ENCODE results near the gene PER1.

Gene PER1

DNA sequence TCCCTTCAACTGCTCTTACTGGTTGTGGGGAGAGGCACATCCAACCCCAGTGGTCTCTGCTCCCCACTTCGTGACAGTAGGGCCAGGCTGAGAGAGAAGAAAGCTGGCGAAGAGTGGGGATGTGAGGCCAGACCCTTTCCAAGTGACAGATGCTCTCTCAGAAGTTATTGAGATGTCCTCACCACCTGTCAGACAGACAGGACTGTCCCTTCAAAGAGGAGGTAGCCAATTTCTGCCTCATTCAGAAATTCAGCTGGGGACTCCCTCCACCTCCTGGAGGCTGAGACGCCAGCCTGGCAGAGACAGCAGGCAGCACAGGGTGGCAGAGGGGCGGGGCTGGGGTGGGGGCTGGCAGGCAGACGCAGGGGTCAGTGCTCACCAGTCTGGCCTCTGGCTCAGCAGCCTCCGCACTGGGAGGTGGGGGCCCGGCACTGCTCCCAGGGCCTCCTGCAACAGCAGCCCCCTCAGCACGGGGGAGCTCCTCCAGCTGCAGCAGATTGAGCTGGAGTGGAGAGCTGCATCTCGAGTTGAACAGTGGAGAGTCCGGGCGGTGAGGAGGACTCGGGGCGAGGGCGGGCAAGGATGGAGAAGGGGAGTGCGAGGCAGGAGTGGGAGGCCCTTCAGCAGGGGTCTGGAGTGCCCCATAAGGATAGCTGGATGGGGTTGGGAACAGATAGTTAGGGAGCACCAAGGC is 9.2 kb downstream of the PER1 start:
- DNase-seq (ENCODE audit: extremely low spot score, insufficient read length, low read depth) (no peak), FAIRE-seq (no peak)

DNA sequence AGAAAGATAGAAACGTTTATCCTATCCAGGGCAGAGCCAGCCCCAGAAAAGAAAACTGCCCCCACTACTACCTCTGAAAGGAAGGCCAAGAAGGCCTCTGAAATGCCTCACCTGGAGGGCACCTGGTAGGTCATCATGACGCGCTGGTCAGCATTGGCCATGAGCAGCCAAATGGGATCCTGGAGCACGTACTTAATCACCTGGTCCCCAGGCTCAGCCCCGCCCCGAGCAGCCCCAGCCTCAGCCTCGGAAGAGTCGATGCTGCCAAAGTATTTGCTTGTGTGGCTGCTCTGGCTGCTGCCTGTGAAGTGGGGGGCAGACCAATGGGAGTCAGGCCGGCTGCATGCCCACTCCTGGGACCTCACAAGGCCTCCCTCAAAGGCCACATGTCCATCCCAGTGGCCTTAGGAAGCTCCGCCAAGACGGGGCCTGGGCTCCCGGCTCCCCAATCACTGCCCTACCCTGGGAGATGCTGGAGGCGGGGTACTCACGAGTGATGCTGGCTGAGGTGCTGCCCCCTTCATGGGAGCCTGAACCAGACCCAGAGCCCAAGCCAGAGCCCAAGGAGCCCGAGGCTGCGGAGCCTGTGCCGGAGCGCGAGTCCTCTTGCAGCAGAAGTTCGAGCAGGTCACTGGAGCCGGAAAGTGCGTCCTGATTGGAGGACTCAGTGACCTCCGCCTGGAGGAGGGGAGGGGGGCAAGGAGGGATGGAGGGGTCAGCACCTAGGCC is 9.9 kb downstream of the PER1 start:
- FAIRE-seq: no peak
- DNase-seq (ENCODE audit: extremely low spot score, insufficient read length, low read depth): no peak

DNA sequence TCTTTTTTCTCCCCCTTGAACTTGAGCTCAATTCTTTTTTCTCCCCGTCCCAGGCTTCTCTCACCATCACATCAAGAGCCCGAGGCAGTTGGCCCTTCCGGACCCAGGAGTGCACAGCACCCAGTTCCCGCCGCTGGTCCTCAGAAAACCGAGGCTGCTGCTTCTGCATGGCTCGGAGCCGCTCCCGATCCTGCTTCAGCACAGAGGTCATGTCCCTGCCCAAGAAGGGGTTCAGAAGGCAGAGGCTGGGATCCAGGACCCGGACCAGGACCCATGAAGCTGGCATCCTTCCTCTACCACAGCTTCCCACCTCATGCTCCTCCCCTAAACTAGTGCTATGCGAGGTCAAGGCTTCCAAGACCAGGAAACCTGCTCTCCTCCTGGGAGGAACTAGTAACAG is 10.5 kb downstream of the PER1 start:
- FAIRE-seq (no peak), DNase-seq (ENCODE audit: extremely low spot score, insufficient read length, low read depth) (no peak)

DNA sequence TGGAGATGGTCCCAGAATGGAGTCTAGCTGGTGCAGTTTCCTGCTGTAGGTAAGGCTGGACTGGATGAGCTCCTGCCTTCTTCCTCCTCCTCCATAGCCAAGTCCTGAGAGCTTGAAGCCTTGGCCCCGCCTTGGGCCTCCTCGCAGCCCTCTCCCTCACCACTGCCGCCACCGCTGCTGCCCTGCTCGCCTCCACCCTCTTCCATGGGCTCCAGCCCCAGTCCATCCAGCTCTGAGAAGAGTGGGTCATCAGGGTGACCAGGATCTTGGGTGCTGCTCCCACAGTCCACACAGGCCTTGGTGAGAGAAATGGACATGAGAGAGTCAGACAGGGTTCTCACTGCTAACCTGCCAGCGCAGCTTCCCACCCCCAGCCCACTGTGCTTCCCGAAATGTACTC is 11.2 kb downstream of the PER1 start:
- FAIRE-seq: no peak
- DNase-seq (ENCODE audit: extremely low spot score, insufficient read length, low read depth): no peak

DNA sequence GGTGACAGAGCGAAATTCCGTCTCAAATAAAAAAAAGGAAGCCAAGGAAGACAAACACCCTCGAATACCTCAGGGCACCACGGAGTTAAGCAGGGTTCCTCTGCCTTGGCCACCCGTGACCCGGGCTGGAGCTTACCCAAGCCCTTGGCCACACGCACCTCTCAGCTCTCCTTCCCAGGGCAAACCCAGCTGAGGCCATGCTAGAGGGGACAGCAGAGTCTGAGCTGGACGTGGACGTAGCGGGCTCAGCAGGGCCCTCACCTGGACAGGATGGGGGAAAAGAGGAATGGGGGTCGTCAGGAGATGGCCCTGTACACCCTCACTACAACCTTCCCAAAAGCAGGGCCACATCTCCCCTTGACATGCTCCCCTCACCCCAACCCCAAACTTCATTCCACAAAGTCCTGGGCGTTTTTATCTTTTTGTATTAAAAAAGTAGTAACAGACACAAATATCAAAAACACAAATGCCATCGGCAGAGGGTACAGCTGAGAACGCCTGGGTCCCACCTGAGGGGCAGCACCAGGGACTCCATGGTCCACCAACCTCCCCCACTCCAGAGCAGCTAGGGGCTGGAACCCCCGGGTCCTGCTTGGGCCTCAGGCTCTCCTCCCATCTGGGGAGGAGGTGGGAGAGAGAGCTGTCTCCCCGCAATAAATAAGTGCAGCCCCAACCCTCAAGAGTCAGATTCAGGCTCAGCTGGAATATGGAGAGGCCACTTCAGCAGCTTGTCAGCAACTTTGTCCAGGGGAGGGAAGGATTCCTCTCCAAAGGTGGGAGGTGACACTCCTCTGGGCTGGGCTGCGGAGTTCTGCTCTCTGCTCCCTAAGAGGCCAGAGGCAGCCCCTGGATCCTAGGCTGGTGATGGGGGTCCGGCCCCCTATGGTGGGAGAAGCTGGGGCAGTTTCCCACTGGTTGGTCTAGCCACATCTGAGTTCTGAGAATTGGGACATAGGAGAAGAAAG is 11.9 kb downstream of the PER1 start:
- FAIRE-seq (no peak), DNase-seq (ENCODE audit: extremely low spot score, insufficient read length, low read depth) (no peak)

DNA sequence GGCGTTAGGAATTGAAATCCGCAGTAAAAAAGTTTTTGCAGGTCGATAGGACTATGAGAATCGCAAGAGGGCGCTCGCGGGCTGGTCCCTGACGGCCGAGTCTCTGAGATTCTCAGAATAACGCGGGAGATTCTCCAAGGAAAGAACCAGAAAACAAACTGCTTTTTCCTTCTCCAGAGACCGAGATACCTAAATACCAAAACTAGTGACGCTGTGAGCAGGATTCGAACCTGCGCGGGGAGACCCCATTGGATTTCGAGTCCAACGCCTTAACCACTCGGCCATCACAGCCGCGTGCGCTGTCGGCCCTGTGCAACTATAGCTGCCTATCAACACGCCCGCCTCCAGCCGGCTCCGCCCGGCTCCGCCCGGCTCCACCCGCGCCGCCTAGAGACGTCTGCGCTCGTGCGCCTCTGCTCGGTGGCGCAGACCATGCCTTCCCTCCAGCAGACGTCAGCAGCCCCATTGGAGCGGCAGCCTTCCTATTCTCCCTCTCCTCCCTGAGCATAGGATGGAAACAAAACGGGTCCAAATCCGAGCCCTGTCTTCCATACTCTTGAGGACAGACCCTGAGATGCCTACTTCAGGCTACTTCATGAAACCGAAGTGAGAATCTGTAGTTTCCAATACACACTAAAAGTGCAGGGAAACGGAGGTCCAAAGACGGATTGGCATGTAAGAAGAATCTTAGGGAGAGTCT is 13.4 kb downstream of the PER1 start:
- peak; percentile 94 for FAIRE-seq
- DNase-seq (ENCODE audit: extremely low spot score, insufficient read length, low read depth): peak; percentile 81

DNA sequence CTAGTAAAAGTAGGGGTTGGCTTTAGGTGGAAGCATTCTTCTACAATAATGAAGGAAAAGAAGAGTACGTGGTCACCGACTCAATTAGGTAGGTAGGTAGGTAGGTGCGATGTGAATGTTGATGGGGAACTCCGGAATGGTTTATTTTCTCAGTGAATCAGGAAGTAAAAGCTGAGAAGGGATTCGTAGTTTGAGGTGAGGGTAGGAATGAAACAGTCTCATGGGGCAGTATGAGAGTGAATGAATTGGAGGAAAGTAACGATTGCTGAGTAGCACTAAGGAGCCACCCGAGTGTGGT is 13.9 kb downstream of the PER1 start:
- FAIRE-seq: no peak
- no peak for DNase-seq (ENCODE audit: extremely low spot score, insufficient read length, low read depth)

DNA sequence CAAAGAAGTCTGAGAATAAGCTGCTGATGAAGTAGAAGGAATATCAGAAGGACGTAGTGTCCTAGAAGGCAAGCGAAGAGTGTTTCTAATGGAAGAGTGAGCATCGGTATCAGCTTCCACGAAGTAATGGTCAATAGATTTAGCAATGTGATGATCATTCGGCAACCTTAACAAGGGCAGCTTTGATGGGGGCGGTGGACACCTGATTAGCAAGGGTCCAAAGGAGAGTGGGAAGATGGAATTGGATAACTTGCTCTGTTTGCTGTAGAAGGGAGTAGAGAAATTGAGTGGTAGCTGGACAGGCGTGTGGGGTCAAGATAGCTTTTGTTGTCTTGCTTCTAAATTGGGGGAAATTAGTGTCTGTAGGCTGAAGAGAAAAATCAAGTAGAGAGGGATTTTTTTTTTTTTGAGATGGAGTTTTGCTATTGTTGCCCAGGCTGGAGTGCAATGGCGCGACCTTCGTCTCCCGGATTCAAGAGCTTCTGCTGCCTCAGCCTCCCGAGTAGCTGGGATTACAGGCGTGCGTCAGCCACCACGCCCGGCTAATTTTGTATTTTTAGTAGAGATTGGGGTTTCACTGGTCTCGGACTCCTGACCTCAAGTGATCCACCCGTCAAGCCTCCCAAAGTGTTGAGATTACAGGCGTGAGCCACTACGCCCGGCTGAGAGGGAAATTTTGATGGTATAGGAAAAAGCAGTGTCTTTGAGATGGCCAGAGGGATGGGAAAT is 14.4 kb downstream of the PER1 start:
- FAIRE-seq: no peak
- no peak for DNase-seq (ENCODE audit: extremely low spot score, insufficient read length, low read depth)

DNA sequence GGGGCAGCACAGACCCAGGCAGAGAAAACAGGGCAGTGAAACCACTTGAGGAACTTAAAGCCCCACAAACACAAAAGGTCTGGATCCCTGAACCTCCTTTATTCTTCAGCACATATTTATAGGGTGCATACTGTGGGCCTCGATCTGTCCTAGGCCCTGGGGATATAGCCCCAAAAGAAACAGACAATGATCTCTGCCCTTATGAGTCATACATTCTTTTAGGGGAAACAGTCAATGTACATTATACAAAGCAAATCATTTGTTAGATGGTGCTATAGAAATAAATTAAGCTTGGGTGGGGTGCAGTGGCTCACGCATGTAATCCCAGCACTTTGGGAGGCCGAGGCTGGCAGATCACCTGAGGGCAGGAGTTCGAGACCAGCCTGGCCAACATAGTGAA is 18.3 kb downstream of the PER1 start:
- DNase-seq (ENCODE audit: extremely low spot score, insufficient read length, low read depth) (no peak), FAIRE-seq (no peak)

DNA sequence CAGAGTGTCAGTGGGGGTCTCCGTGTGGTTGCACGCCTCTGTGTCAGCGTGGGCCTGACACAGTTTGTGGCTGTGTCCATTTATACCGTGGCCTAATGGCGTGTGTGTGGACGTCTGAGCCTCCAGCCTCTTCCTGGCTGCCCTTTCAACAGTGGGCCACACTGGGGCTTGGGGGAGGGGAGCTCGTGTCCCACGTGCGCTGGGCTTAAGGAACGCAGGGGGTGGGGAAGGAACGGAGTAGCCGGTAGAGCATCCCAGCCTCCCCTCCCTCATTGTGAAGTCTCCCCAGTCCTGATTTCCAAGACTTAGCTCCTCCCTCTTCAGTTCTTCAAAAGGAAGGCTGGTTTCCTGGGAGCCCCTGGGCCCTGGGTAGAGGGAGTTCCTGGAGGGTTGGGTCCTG is 18.8 kb downstream of the PER1 start:
- no peak for FAIRE-seq
- DNase-seq (ENCODE audit: extremely low spot score, insufficient read length, low read depth): no peak

DNA sequence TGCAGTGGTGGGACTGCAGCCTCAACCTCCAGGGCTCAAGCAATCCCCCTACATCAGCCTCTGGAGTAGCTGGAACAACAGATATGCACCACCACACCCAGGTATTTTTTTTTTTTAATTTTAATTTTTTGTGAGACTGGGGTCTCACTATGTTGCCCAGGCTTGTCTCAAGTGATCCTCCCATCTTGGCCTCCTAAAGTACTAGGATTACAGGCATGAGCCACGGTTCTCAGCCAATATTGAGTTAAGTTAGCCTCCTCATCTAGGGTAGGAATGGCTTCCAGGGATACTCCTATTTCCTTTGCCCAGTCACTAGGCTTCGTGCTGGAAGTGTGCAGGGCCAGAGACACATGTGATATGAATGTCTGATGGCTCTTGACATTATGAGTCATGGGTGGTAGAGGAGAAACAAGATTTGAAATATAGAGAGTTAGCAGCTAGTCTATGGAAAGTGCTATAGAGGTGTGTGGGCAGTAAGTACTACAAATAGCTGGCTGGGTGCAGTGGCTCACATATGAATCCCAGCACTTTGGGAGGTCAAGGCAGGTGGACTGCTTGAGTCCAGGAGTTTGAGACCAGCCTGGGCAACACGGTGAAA is 20.3 kb downstream of the PER1 start:
- DNase-seq (ENCODE audit: extremely low spot score, insufficient read length, low read depth): no peak
- FAIRE-seq: no peak

DNA sequence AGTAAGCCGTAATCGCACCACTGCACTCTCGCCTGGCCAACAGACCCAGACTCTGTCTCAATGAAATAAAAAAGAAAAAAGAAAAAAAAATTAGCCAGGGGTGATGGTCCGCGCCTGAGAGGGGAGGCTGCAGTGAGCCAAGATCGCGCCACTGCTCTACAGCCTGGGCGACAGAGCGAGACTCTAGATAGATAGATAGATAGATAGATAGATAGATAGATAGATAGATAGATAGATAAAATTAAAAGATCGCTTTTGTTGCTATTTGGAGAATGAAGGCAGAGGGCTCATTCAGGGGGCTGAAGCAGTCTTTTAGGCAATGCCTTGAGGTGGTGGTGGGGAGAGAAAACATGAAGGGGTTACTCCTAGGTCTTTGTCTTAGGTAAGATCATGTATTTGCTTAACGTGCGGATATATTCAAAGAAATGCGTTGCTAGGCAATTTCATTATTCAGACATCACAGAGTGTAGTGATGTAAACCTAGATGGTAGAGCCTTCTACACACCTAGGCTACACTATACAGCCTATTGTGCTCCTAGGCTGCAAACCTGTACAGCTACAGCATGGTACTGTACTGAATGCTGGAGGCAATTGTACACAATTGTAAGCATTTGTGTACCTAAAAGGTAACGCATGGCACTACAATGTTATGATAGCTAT is 23.9 kb downstream of the PER1 start:
- FAIRE-seq: no peak

DNA sequence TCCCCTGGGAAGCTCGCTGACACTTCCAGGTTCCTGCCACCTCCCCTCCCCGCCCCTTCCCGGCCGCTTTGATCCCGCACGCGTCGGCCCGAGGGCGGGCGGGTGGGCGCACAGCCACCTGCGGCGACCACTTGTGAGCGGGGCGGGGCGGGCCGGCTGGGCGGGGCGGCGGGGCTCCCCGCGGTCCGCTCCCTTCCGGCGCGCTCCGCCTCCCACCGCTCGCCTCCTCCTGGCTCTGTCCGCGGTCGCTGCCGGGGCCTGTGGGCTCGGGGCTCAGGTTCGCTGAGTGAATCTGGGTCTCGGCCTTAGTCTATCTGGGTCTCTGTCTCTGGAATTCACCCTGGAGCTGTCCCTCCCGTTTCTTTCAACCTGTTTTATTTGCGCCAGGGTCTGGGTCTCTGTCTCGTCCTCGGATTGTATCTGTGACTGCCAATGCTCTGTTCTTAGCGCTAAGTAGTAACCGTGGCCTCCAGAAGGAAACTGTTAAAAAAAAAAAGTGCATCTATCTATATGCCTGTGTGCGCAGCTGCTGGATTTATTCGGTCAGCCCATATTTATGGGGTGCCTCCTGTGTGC is 25.6 kb downstream of the PER1 start:
- DNase-seq (ENCODE audit: extremely low spot score, insufficient read length, low read depth): no peak

More for the DNA sequence above, 23.9 kb downstream of the PER1 start:
- no peak for DNase-seq (ENCODE audit: extremely low spot score, insufficient read length, low read depth)

DNA sequence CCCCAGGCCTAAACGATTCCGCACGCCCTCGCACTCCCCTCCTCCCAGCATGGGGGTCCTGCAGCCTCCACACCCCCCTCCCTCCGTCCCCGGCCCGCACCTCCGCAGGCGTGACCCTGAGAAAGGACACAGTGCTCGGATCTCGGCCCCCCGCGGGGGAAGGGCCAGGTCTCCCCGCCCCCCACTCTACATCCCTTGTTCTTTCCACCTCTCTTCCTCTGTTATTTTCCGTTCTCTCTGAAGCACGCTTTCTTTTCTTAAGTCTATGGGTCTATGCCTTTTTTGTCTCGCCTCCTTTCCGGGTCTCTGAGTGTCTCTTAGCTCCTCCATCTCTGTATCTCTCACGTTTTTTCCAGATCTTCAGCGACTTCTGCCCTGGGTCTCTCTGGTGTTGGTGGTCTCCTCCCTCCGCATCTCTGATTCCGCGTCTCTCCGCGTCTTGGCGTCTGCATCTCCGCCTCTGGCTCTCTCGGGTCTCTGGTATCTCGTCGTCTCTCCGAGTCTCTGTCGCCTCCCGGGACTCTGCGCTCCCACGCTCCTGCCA is 26.2 kb downstream of the PER1 start:
- no peak for FAIRE-seq
- no peak for DNase-seq (ENCODE audit: extremely low spot score, insufficient read length, low read depth)

More for the DNA sequence above, 25.6 kb downstream of the PER1 start:
- FAIRE-seq: peak; percentile 39

DNA sequence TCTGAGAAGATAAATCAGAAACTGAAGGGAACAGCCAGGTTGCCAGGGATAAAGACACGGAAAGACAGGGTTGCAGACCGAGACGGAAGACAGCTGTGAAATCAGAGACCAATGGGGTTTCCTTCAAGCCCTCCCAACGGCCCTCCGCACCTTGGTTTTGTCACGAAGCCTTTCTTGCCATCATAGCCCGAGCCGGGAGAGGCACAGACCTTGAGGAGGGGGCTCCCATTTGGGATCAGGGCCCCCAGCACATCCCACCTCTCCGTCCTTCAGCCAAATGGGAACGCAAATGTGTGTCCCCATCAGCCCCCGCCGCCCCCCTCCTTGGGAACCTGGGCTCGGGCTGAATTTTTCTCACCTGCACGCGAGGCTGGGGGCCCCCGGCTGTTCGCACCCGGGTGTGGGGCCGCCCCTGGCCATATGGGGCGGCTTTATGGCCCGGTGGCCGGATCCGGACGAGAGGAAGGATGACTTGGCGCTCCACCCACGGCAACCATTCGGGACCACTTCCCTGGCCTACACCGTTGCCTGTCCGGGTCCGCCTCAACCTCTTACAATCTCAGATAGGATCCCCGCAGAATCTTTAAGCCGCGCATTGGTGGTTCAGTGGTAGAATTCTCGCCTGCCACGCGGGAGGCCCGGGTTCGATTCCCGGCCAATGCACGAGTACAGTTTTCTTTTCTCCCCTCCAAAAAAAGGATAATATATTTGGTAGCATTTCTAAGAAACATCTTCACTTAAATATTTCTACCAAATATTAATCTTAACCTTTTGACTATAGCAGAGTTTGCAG is 26.9 kb downstream of the PER1 start:
- DNase-seq (ENCODE audit: extremely low spot score, insufficient read length, low read depth) (no peak), FAIRE-seq (peak; percentile 47)

DNA sequence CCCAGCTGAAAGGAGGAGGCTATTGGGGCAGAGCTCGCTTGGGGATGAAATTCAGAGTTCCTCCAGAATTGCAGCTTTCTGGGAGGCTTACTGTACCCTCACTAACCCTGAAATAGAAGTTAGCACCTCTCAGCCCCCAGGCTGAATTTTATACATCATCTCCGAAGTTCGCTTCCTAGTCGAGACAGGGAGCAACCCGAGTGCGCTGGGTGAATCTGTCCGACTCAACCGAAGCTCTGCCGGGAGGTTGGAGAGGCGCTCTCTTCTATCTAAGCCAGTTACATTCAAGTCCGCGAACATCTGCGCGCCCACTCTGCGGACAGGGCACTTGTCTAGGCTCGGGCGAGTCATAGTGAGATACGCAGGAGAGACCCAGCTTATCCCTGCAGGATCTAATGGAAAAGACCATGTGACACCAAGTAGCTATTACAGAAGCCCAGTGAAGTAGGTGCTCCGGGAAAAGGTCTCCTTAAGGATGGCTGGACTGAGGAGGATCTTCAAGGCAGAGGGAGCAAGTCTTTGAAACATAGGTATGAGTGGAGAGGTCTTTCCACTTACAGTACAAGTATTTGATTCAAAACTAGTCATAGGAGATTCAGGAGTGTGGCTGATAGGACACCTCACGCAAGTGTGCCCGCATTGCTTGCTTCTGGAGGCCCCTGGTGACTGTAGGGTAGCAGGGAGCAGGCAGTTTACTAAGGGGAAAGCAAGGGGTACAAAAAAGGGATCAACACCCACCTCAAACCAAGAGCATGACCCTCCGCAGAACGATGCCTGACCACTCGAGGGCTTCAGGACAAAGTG is 27.7 kb downstream of the PER1 start:
- DNase-seq (ENCODE audit: extremely low spot score, insufficient read length, low read depth) (no peak), FAIRE-seq (no peak)

Data from GM18507 (cell line).